ENCODE results near the gene OMP.

GRCh38 chr11:77136074-77136473, 33.4 kb downstream of the OMP start:
- TF ChIP-seq KLF17 (tag by site-specific recombination; IDR thresholded peaks at IDR 0.05), result no peak
- no peak for TF ChIP-seq CTCF (tag by site-specific recombination; IDR thresholded peaks at IDR 0.05)
- no peak for TF ChIP-seq ZNF768 (tag by site-specific recombination; IDR thresholded peaks at IDR 0.05)
